Neural cell (in vitro differentiated cells): ENCODE results near the gene MTERF1. TPM values are rescaled to one million over a fixed set of nuclear protein-coding genes. Genes with fewer than 3 reads are reported as not detected.

Experiments used
- H2AFZ ChIP-seq: fragments of 200-600, 300-800 bp; sonication (generic), shearing (Covaris generic); 2 replicates; pipeline ENCODE4 v1.6.0; 2014; ENCODE audit warnings: low read depth, mild to moderate bottlenecking, antibody characterized with exemption, low read length, moderate library complexity
- H3F3A ChIP-seq: fragments of 200-600 bp; shearing (Covaris generic); 2 replicates; pipeline ENCODE4 v1.6.1; 2016; ENCODE audit warnings: mild to moderate bottlenecking, moderate library complexity, mixed read lengths, antibody characterized with exemption, low read length; ENCODE audit not compliant: insufficient read depth, poor library complexity, severe bottlenecking
- H3K27ac ChIP-seq: fragments of 200-600, 300-800 bp; sonication (generic), shearing (Covaris generic); 2 replicates; pipeline ENCODE4 v1.5.1; 2014; ENCODE audit warnings: mild to moderate bottlenecking, low read length, moderate library complexity
- H3K27me3 ChIP-seq: fragments of 300-800, 200-600 bp; sonication (generic), shearing (Covaris generic); 2 replicates; pipeline ENCODE4 v1.6.0; 2014; ENCODE audit warnings: mild to moderate bottlenecking, low read depth, low read length, moderate library complexity; ENCODE audit not compliant: insufficient read depth
- H3K36me3 ChIP-seq: fragments of 300-800, 200-600 bp; sonication (generic), shearing (Covaris generic); 2 replicates; pipeline ENCODE4 v1.5.1; 2014; ENCODE audit warnings: mild to moderate bottlenecking, antibody characterized with exemption, low read length, moderate library complexity; ENCODE audit not compliant: insufficient read depth
- H3K4me2 ChIP-seq: fragments of 300-800, 200-600 bp; sonication (generic), shearing (Covaris generic); 2 replicates; pipeline ENCODE4 v1.6.0; 2014; ENCODE audit warnings: mild to moderate bottlenecking, low read length
- H3K4me3 ChIP-seq: fragments of 300-800, 200-600 bp; sonication (generic), shearing (Covaris generic); 2 replicates; pipeline ENCODE4 v1.5.1; 2014; ENCODE audit warnings: mild to moderate bottlenecking, low read length, moderate library complexity
- H3K79me2 ChIP-seq: fragments of 200-600 bp; shearing (Covaris generic); replicated peaks from 2 replicates; pipeline ENCODE4 v1.6.0; 2014; ENCODE audit warnings: mild to moderate bottlenecking, low read length, moderate library complexity; ENCODE audit not compliant: insufficient read depth
- H3K9ac ChIP-seq: fragments of 300-800, 200-600 bp; sonication (generic), shearing (Covaris generic); 2 replicates; pipeline ENCODE4 v1.6.1; 2016; ENCODE audit warnings: mild to moderate bottlenecking, low read length, mixed read lengths
- H3K9me2 ChIP-seq: fragments of 200-600 bp; shearing (Covaris generic); 2 replicates; pipeline ENCODE4 v1.6.1; 2016; ENCODE audit warnings: mild to moderate bottlenecking, low read length, mixed read lengths; ENCODE audit not compliant: insufficient read depth
- H3K9me3 ChIP-seq: fragments of 200-600, 300-800 bp; sonication (generic), shearing (Covaris generic); 2 replicates; pipeline ENCODE4 v1.6.1; 2016; ENCODE audit warnings: mild to moderate bottlenecking, mixed run types, low read length, moderate library complexity, mixed read lengths
- H4K20me1 ChIP-seq: fragments of 200-600 bp; shearing (Covaris generic); 2 replicates; pipeline ENCODE4 v1.6.1; 2016; ENCODE audit warnings: mild to moderate bottlenecking, mixed run types; ENCODE audit not compliant: insufficient read depth
- EP300 ChIP-seq: fragments of 450-650 bp; conservative IDR thresholded peaks from 2 replicates; pipeline ENCODE4 v1.6.1; 2014; ENCODE audit warnings: antibody characterized with exemption, mild to moderate bottlenecking, moderate library complexity; ENCODE audit not compliant: poor library complexity, severe bottlenecking
- EZH2 ChIP-seq: fragments of 200-600, 300-800 bp; shearing (Covaris generic), sonication (generic); IDR thresholded peaks from 2 replicates; pipeline ENCODE4 v1.6.1; 2014; ENCODE audit warnings: antibody characterized with exemption, low read length, borderline replicate concordance, mild to moderate bottlenecking; ENCODE audit not compliant: insufficient read depth, poor library complexity, severe bottlenecking
- MXI1 ChIP-seq: fragments of 450-650 bp; conservative IDR thresholded peaks from 2 replicates; pipeline ENCODE4 v1.6.1; 2014; ENCODE audit warnings: antibody characterized with exemption, mild to moderate bottlenecking; ENCODE audit not compliant: poor library complexity, severe bottlenecking
- POLR2AphosphoS5 ChIP-seq: IDR thresholded peaks from 2 replicates; pipeline ENCODE4 v1.6.1; 2012
- RAD21 ChIP-seq: fragments of 450-650 bp; conservative IDR thresholded peaks from 2 replicates; pipeline ENCODE4 v1.6.1; 2014; ENCODE audit warnings: antibody characterized with exemption, mild to moderate bottlenecking, moderate library complexity
- SMC3 ChIP-seq: fragments of 450-650 bp; conservative IDR thresholded peaks from 2 replicates; pipeline ENCODE4 v1.6.1; 2014; ENCODE audit warnings: antibody characterized with exemption, mild to moderate bottlenecking, moderate library complexity; ENCODE audit not compliant: poor library complexity
- TAF1 ChIP-seq: IDR thresholded peaks from 2 replicates; pipeline ENCODE4 v1.6.1; 2012; ENCODE audit warnings: low read depth
- polyA plus RNA-seq: library from polyadenylated mRNA; depleted of rRNA; stranded (reverse); fragments of >200 nt; gene quantifications from 2 replicates; pipeline ENCODE4 v1.2.3, GENCODE V29; 2014
- TF ChIP-seq, protein P1 (sequence below): IDR thresholded peaks from 2 replicates; pipeline ENCODE4 v1.6.1; 2012; ENCODE audit warnings: borderline replicate concordance
- TF ChIP-seq, protein P2 (sequence below): fragments of 450-650 bp; IDR thresholded peaks from 2 replicates; pipeline ENCODE4 v1.5.1; 2014; ENCODE audit warnings: antibody characterized with exemption, mild to moderate bottlenecking, moderate library complexity; ENCODE audit not compliant: poor library complexity, severe bottlenecking

The MTERF1 gene
- polyA plus RNA-seq, 1 donor from 2014 or later = 22.9 TPM

DNA sequence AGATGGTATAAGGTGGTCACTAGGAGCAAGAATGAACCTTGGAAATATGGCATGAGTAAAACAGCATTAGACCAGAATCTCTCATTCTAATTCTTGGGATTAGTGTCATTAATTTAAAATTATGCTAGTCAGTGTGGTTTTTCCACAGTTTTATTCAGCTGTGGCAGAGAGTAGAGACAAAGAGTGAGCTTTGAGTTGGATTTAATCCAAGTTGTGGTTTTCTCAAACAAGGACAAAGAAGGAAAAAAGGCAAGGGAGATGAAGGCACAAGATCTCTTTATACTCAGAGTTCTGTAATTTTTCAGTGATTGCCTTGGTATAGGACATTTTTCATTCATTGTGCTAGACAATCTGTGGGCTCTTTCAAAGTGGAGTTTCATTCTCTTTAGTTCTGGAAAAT is 32.0 kb upstream of the MTERF1 start:
- TF ChIP-seq, protein P1, sequence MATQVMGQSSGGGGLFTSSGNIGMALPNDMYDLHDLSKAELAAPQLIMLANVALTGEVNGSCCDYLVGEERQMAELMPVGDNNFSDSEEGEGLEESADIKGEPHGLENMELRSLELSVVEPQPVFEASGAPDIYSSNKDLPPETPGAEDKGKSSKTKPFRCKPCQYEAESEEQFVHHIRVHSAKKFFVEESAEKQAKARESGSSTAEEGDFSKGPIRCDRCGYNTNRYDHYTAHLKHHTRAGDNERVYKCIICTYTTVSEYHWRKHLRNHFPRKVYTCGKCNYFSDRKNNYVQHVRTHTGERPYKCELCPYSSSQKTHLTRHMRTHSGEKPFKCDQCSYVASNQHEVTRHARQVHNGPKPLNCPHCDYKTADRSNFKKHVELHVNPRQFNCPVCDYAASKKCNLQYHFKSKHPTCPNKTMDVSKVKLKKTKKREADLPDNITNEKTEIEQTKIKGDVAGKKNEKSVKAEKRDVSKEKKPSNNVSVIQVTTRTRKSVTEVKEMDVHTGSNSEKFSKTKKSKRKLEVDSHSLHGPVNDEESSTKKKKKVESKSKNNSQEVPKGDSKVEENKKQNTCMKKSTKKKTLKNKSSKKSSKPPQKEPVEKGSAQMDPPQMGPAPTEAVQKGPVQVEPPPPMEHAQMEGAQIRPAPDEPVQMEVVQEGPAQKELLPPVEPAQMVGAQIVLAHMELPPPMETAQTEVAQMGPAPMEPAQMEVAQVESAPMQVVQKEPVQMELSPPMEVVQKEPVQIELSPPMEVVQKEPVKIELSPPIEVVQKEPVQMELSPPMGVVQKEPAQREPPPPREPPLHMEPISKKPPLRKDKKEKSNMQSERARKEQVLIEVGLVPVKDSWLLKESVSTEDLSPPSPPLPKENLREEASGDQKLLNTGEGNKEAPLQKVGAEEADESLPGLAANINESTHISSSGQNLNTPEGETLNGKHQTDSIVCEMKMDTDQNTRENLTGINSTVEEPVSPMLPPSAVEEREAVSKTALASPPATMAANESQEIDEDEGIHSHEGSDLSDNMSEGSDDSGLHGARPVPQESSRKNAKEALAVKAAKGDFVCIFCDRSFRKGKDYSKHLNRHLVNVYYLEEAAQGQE = no peak
- TF ChIP-seq TAF1 = no peak
- no peak for TF ChIP-seq MXI1
- TF ChIP-seq EP300 = no peak
- TF ChIP-seq POLR2AphosphoS5 = no peak
- no peak for TF ChIP-seq SMC3
- TF ChIP-seq EZH2 = no peak
- H3K9me3 ChIP-seq = no peaks in the 10 kb centered on the region
- H3K4me3 ChIP-seq = no peak overlapping the region
- H3K79me2 ChIP-seq = no peaks in the 10 kb centered on the region
- H2AFZ ChIP-seq = no peak overlapping the region
- H3K27ac ChIP-seq = no peak overlapping the region
- H3K36me3 ChIP-seq = no peaks in the 10 kb centered on the region
- no peak overlapping the region for H3K4me2 ChIP-seq
- no peak overlapping the region for H3K9ac ChIP-seq
- no peaks in the 10 kb centered on the region for H4K20me1 ChIP-seq
- H3F3A ChIP-seq = no peaks in the 10 kb centered on the region
- no peaks in the 10 kb centered on the region for H3K27me3 ChIP-seq
- no peaks in the 10 kb centered on the region for H3K9me2 ChIP-seq

DNA sequence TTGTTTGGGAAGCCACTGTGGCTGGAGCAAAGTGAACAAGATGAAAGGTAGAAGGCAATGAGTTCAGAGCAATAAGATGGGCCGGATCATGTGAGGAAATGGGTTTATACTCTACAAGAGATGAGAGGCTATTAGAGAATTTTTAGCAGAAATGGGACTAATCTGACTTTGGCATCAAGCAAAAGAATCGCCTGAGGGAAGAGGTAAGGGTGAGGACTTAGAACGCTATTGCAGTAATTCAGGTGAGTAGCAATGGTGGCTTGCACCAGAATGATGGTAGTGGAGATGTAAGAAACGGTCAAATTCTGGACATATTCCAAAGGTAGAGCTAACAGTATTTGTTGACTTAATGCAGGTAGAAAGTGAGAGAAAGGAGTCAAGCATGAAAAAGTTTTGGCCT is 30.6 kb upstream of the MTERF1 start:
- Histone ChIP-seq H3K79me2 (no peaks in the 10 kb centered on the region), H3K4me2 (no peak overlapping the region), H3K4me3 (no peak overlapping the region), H3K27me3 (no peaks in the 10 kb centered on the region), H3K36me3 (no peaks in the 10 kb centered on the region), H3K9ac (no peak overlapping the region), H3F3A (no peaks in the 10 kb centered on the region), H4K20me1 (no peaks in the 10 kb centered on the region), H3K9me2 (no peaks in the 10 kb centered on the region), H3K27ac (no peak overlapping the region), H3K9me3 (no peaks in the 10 kb centered on the region), H2AFZ (no peak overlapping the region)
- no peak for TF ChIP-seq EZH2
- no peak for TF ChIP-seq SMC3
- TF ChIP-seq RAD21 = no peak
- no peak for TF ChIP-seq EP300
- no peak for TF ChIP-seq MXI1
- no peak for TF ChIP-seq POLR2AphosphoS5
- TF ChIP-seq TAF1 = no peak
- TF ChIP-seq, protein P1 = no peak
- TF ChIP-seq, protein P2, sequence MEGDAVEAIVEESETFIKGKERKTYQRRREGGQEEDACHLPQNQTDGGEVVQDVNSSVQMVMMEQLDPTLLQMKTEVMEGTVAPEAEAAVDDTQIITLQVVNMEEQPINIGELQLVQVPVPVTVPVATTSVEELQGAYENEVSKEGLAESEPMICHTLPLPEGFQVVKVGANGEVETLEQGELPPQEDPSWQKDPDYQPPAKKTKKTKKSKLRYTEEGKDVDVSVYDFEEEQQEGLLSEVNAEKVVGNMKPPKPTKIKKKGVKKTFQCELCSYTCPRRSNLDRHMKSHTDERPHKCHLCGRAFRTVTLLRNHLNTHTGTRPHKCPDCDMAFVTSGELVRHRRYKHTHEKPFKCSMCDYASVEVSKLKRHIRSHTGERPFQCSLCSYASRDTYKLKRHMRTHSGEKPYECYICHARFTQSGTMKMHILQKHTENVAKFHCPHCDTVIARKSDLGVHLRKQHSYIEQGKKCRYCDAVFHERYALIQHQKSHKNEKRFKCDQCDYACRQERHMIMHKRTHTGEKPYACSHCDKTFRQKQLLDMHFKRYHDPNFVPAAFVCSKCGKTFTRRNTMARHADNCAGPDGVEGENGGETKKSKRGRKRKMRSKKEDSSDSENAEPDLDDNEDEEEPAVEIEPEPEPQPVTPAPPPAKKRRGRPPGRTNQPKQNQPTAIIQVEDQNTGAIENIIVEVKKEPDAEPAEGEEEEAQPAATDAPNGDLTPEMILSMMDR = no peak
